ENCODE results near the gene SLIT3.

- no peak for TF ChIP-seq CTCF (conservative IDR thresholded peaks at IDR 0.05)
- no peak for TF ChIP-seq EZH2 (IDR thresholded peaks at IDR 0.05; ENCODE audit: low read depth)
These were observed 299.5 kb downstream of the SLIT3 start for GRCh38 chr5:169001394-169001793.

Data from PC-9 (cell line).